Measurements from ENCODE around the gene OPHN1. TPM values are rescaled to one million over a fixed set of nuclear protein-coding genes. Genes with fewer than 3 reads are reported as not detected.

The OPHN1 gene
- total RNA-seq, 4 donors from 2014 or later = 2.8 to 8.7 (median 6.6) TPM

DNA sequence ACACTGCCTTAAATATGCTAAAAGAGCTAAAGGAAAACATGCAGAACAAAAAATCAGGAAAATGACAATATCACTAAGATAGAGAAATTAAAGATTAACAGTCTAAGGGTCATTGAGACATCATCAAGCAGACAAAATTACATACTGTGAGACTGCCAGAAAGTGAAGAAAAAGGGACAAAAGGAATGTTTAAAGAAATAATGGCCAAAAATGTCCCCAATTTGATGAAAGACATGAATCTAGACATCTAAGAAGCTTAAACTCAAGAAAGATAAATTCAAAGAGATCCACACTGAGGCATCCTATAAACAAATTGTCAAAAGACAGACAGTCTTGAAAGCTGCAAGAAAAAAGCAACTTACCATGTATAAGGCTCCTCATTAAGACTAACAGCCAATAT lies 63.7 kb downstream of the OPHN1 start:
- Histone ChIP-seq H3K4me3 (no peak overlapping the region), H3K27me3 (no peaks in the 10 kb centered on the region), H3K4me1 (no peaks in the 10 kb centered on the region), H3K36me3 (no peaks in the 10 kb centered on the region), H3K9me3 (no peaks in the 10 kb centered on the region), H3K27ac (no peak overlapping the region)
- intact Hi-C loops (cut with DNase I; ENCODE audit: low total_unique reads) (no loop called here), in situ Hi-C loops (cut with MboI; ENCODE audit: low pct_ligation_motif_present in 1 of 4, low pct_unique_long_range_greater_than_20kb in 1 of 4, low sequenced_read_pairs in 3 of 4) (no loop called here)
- TF ChIP-seq EP300 (IDR thresholded peaks at IDR 0.05; ENCODE audit: low read depth) (no peak), POLR2A (IDR thresholded peaks at IDR 0.05) (no peak), POLR2AphosphoS5 (IDR thresholded peaks at IDR 0.05) (no peak), CTCF (IDR thresholded peaks at IDR 0.05) (no peak)
- DNase-seq = no peak

DNA sequence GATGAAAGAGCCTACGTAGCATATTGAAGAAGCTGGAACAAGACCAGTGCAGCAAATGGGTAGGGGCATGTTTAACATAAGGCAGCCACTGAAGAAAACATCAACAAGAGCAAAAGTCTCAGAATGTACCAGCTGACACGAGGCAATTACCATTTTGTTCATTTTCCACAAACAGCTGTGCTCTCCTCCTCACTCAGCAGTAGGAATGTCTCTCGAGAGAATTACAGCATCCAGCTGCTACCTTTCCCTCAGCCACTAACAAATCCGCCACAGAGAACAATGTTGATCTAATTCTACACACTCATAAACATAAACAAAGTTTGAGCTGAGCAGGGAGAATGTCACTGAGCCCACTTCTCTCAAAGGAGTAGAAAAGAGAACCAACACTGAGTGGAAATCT lies 68.0 kb downstream of the OPHN1 start:
- H3K9me3 ChIP-seq = no peaks in the 10 kb centered on the region
- H3K4me3 ChIP-seq = no peak overlapping the region
- in situ Hi-C loops (cut with MboI; ENCODE audit: low pct_ligation_motif_present in 1 of 4, low pct_unique_long_range_greater_than_20kb in 1 of 4, low sequenced_read_pairs in 3 of 4) (no loop called here), intact Hi-C loops (cut with DNase I; ENCODE audit: low total_unique reads) (no loop called here)
- no peak for DNase-seq
- H3K27me3 ChIP-seq = no peaks in the 10 kb centered on the region
- no peaks in the 10 kb centered on the region for H3K36me3 ChIP-seq
- no peak overlapping the region for H3K27ac ChIP-seq
- WGBS, 2 donors (ENCODE audit: low coverage in 1 of 2) = 41 to 49% methylated on average over 3 to 4 of the region's 4 CpGs
- H3K4me1 ChIP-seq = no peaks in the 10 kb centered on the region
- TF ChIP-seq POLR2AphosphoS5 (IDR thresholded peaks at IDR 0.05) (no peak), EP300 (IDR thresholded peaks at IDR 0.05; ENCODE audit: low read depth) (no peak), CTCF (IDR thresholded peaks at IDR 0.05) (no peak), POLR2A (IDR thresholded peaks at IDR 0.05) (no peak)

DNA sequence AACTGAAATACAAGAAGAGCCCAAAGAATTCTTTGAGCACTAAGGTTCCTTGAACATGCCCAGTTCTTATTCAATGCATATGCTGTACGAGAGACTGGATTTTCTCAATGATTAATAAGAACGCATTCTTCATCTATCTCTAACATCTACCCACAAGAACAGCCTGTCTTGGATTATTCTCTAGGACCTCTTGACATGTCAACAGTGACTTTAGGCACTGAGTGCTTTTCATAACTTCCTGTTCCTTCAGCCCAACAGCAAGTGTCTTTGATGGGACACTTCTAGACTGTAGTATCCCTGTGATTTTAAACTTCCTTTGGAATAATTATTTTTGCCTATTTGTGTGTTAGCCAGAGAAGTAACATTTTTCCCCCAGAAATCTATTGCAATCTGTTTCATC lies 69.3 kb downstream of the OPHN1 start:
- Histone ChIP-seq H3K27ac (no peak overlapping the region), H3K36me3 (no peaks in the 10 kb centered on the region), H3K4me3 (no peak overlapping the region), H3K9me3 (no peaks in the 10 kb centered on the region), H3K4me1 (no peaks in the 10 kb centered on the region), H3K27me3 (no peaks in the 10 kb centered on the region)
- 81 to 100% methylated on average over 2 of the region's 2 CpGs for WGBS, 2 donors (ENCODE audit: low coverage in 1 of 2)
- TF ChIP-seq EP300 (IDR thresholded peaks at IDR 0.05; ENCODE audit: low read depth) = no peak
- no peak for TF ChIP-seq CTCF (IDR thresholded peaks at IDR 0.05)
- TF ChIP-seq POLR2AphosphoS5 (IDR thresholded peaks at IDR 0.05) = no peak
- no peak for TF ChIP-seq POLR2A (IDR thresholded peaks at IDR 0.05)
- in situ Hi-C loops (cut with MboI; ENCODE audit: low pct_ligation_motif_present in 1 of 4, low pct_unique_long_range_greater_than_20kb in 1 of 4, low sequenced_read_pairs in 3 of 4) (no loop called here), intact Hi-C loops (cut with DNase I; ENCODE audit: low total_unique reads) (no loop called here)
- no peak for DNase-seq

- Histone ChIP-seq H3K36me3 (no peaks in the 10 kb centered on the region), H3K4me3 (no peak overlapping the region), H3K4me1 (peaks cover 0 to 5% (median 2%) of the 10 kb centered on the region in 4 donors), H3K27me3 (no peaks in the 10 kb centered on the region), H3K9me3 (no peaks in the 10 kb centered on the region), H3K27ac (no peak overlapping the region)
- no peak for DNase-seq
- in situ Hi-C loops (cut with MboI; ENCODE audit: low pct_ligation_motif_present in 1 of 4, low pct_unique_long_range_greater_than_20kb in 1 of 4, low sequenced_read_pairs in 3 of 4) = no loop called here
- TF ChIP-seq EP300 (IDR thresholded peaks at IDR 0.05; ENCODE audit: low read depth) (no peak), POLR2AphosphoS5 (IDR thresholded peaks at IDR 0.05) (no peak), POLR2A (IDR thresholded peaks at IDR 0.05) (no peak), CTCF (IDR thresholded peaks at IDR 0.05) (no peak)
- WGBS, 2 donors (ENCODE audit: low coverage in 1 of 2) = 27 to 100% methylated on average over 1 of the region's 1 CpG
- intact Hi-C loops (cut with DNase I; ENCODE audit: low total_unique reads) = no loop called here
Observed at GRCh38 chrX:68358679-68359078, 74.6 kb downstream of the OPHN1 start.
